Hepatocyte (in vitro differentiated cells): ENCODE results near the gene EFCAB6. TPM values are rescaled to one million over a fixed set of nuclear protein-coding genes. Genes with fewer than 3 reads are reported as not detected.

ENCODE experiments used
- DNase-seq: peaks from one replicate; pipeline ENCODE4 v3.0.0-alpha.2; 2016; ENCODE audit warnings: low spot score
- H2AFZ ChIP-seq: fragments of 200-600 bp; sonication (generic); 2 replicates; pipeline ENCODE4 v1.6.0; 2016; ENCODE audit warnings: antibody characterized with exemption, mild to moderate bottlenecking
- H3K27ac ChIP-seq: fragments of 200-600 bp; sonication (generic); 2 replicates; pipeline ENCODE4 v1.5.1; 2016; ENCODE audit warnings: mild to moderate bottlenecking
- H3K27me3 ChIP-seq: fragments of 200-600 bp; sonication (generic); 2 replicates; pipeline ENCODE4 v1.6.1; 2016
- H3K36me3 ChIP-seq: fragments of 200-600 bp; sonication (generic); replicated peaks from 2 replicates; pipeline ENCODE4 v1.5.1; 2016; ENCODE audit warnings: low read depth; ENCODE audit not compliant: insufficient read depth
- H3K4me1 ChIP-seq: fragments of 200-600 bp; sonication (generic); 2 replicates; pipeline ENCODE4 v1.5.1; 2016; ENCODE audit warnings: mild to moderate bottlenecking, moderate library complexity; ENCODE audit not compliant: insufficient read depth
- H3K4me2 ChIP-seq: fragments of 200-600 bp; sonication (generic); 2 replicates; pipeline ENCODE4 v1.6.0; 2016
- H3K4me3 ChIP-seq: fragments of 200-600 bp; sonication (generic); 2 replicates; pipeline ENCODE4 v1.5.1; 2016; ENCODE audit warnings: mild to moderate bottlenecking
- H3K79me2 ChIP-seq: fragments of 200-600 bp; sonication (generic); 2 replicates; pipeline ENCODE4 v1.6.0; 2017; ENCODE audit warnings: mild to moderate bottlenecking
- H3K9me2 ChIP-seq: fragments of 200-600 bp; sonication (generic); replicated peaks from 2 replicates; pipeline ENCODE4 v1.6.0; 2017; ENCODE audit warnings: mild to moderate bottlenecking; ENCODE audit not compliant: insufficient read depth
- H3K9me3 ChIP-seq: fragments of 200-600 bp; sonication (generic); 2 replicates; pipeline ENCODE4 v1.5.1; 2016; ENCODE audit warnings: low read depth, mild to moderate bottlenecking
- H4K20me1 ChIP-seq: fragments of 200-600 bp; sonication (generic); 2 replicates; pipeline ENCODE4 v1.6.0; 2016; ENCODE audit warnings: mild to moderate bottlenecking; ENCODE audit not compliant: insufficient read depth, poor library complexity, severe bottlenecking
- EZH2 ChIP-seq: fragments of 200-600 bp; sonication (generic); IDR thresholded peaks from 2 replicates; pipeline ENCODE4 v1.6.1; 2016; ENCODE audit warnings: antibody characterized with exemption, mild to moderate bottlenecking, borderline replicate concordance
- EZH2phosphoT487 ChIP-seq: fragments of 200-600 bp; sonication (generic); IDR thresholded peaks from one replicate; pipeline ENCODE4 v1.6.1; 2018; ENCODE audit warnings: antibody characterized with exemption, mild to moderate bottlenecking, low read depth, moderate library complexity; ENCODE audit not compliant: unreplicated experiment, severe bottlenecking
- WGBS: methylation state at CpG from one replicate; pipeline ENCODE4 v1.1.6; 2016; ENCODE audit warnings: low lambda C conversion rate; ENCODE audit errors: missing lambda C conversion rate; 5-methylcytosine and 5-hydroxymethylcytosine counted together
- polyA plus RNA-seq: library from polyadenylated mRNA; unstranded; fragments of >200 nt; fragmentation: Nextera tagmentation; extraction: Ambion mirVana; gene quantifications from 2 replicates; pipeline ENCODE4 v1.2.1, GENCODE V29; 2016
- total RNA-seq: library from RNA; depleted of rRNA; stranded (reverse); fragments of >200 nt; gene quantifications from 2 replicates; pipeline ENCODE4 v1.2.3, GENCODE V29; 2014
- TF ChIP-seq, protein P1 (sequence below): fragments of 200-600 bp; sonication (generic); IDR thresholded peaks from 2 replicates; pipeline ENCODE4 v1.5.1; 2016; ENCODE audit warnings: antibody characterized with exemption, mild to moderate bottlenecking; ENCODE audit not compliant: poor library complexity

Gene EFCAB6
- total and polyA plus RNA-seq, 2 experiments from 2014 or later = 0.59 to 2.1 TPM

DNA sequence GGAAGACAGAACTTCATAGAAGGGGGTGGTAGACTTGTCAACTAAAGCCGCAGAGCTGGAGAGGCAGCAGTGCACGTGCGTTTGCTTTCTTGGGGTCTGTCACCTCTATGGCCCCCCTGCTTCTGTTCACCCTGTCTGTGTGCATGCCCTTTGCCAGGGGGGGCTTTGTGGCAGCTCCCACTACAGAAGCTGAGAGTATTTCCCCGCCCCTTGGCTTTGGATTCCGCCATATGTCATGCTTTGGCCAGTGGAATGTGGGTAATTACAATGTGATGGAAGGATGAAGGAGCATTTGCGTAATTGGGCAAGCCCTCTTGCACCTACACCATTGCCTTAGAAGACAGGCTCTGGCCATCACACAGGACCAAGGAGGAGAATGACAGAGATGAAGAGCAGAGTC lies 247.2 kb downstream of the EFCAB6 start:
- no peak for DNase-seq
- Histone ChIP-seq H3K4me3 (no peak overlapping the region), H3K9me3 (no peaks in the 10 kb centered on the region), H3K4me2 (no peak overlapping the region), H3K36me3 (no peaks in the 10 kb centered on the region), H3K27ac (no peak overlapping the region), H2AFZ (no peak overlapping the region), H3K9me2 (no peaks in the 10 kb centered on the region), H3K27me3 (no peaks in the 10 kb centered on the region), H3K4me1 (no peaks in the 10 kb centered on the region), H3K79me2 (no peaks in the 10 kb centered on the region), H4K20me1 (no peaks in the 10 kb centered on the region)
- 94% methylated on average over 6 of the region's 6 CpGs for WGBS
- no peak for TF ChIP-seq EZH2phosphoT487
- TF ChIP-seq, protein P1, sequence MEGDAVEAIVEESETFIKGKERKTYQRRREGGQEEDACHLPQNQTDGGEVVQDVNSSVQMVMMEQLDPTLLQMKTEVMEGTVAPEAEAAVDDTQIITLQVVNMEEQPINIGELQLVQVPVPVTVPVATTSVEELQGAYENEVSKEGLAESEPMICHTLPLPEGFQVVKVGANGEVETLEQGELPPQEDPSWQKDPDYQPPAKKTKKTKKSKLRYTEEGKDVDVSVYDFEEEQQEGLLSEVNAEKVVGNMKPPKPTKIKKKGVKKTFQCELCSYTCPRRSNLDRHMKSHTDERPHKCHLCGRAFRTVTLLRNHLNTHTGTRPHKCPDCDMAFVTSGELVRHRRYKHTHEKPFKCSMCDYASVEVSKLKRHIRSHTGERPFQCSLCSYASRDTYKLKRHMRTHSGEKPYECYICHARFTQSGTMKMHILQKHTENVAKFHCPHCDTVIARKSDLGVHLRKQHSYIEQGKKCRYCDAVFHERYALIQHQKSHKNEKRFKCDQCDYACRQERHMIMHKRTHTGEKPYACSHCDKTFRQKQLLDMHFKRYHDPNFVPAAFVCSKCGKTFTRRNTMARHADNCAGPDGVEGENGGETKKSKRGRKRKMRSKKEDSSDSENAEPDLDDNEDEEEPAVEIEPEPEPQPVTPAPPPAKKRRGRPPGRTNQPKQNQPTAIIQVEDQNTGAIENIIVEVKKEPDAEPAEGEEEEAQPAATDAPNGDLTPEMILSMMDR = no peak
- TF ChIP-seq EZH2 = no peak

DNA sequence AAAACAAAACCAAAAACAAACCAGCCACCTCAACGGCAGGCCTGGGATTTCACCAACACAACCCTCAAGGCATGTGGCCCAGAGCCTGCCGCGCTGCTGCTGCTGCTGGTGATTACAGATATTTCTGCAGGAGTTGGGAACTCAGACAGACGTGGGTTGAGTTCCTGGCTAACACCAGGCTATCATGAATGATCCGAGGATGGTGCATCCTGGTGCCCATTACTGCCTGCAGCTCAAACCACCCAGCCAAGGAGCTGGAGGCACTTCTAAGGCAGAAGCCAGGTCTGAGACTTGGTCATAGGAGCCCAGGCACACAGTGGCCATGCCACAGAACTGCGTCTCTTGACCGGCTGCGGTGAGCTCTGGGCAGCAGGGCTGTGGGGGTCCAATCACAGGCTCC lies 248.5 kb downstream of the EFCAB6 start:
- DNase-seq = no peak
- whole genome bisulfite sequencing = 90% methylated on average over 8 of the region's 8 CpGs
- Histone ChIP-seq H3K4me1 (no peaks in the 10 kb centered on the region), H4K20me1 (no peaks in the 10 kb centered on the region), H3K4me3 (no peak overlapping the region), H2AFZ (no peak overlapping the region), H3K27me3 (no peaks in the 10 kb centered on the region), H3K4me2 (no peak overlapping the region), H3K79me2 (no peaks in the 10 kb centered on the region), H3K9me2 (no peaks in the 10 kb centered on the region), H3K9me3 (no peaks in the 10 kb centered on the region), H3K27ac (no peak overlapping the region), H3K36me3 (no peaks in the 10 kb centered on the region)
- TF ChIP-seq EZH2phosphoT487 (no peak), EZH2 (no peak)
- TF ChIP-seq, protein P1 = no peak

DNA sequence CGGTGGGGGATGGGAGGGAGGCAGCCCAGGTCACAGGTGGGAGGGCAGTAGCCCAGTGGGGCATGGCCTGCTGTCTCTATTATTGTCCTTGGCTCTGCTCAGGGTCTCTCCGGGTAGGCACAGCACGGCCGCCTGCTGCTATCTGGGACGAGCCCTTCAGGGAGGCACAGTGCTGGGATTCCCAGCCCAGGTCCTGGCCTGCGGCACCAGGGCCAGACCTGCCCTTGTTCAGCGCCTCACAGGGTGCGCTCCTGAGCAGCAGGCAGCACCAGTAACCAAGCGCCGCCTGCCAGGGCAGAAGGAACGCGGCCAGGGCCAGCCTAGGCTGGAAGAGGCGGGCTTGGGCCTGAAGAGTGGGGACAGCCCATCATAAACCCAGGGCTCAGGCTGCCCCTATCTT lies 249.3 kb downstream of the EFCAB6 start:
- no peaks in the 10 kb centered on the region for H4K20me1 ChIP-seq
- H3K4me1 ChIP-seq = no peaks in the 10 kb centered on the region
- H3K9me2 ChIP-seq = no peaks in the 10 kb centered on the region
- TF ChIP-seq EZH2 = no peak
- no peak for TF ChIP-seq EZH2phosphoT487
- TF ChIP-seq, protein P1 = no peak
- H3K27me3 ChIP-seq = no peaks in the 10 kb centered on the region
- H3K4me2 ChIP-seq = no peak overlapping the region
- no peak overlapping the region for H3K4me3 ChIP-seq
- no peaks in the 10 kb centered on the region for H3K36me3 ChIP-seq
- 91% methylated on average over 11 of the region's 13 CpGs for WGBS
- no peak overlapping the region for H2AFZ ChIP-seq
- H3K79me2 ChIP-seq = no peaks in the 10 kb centered on the region
- no peaks in the 10 kb centered on the region for H3K9me3 ChIP-seq
- H3K27ac ChIP-seq = no peak overlapping the region
- DNase-seq = no peak
